ENCODE measurements around the gene BAIAP2L1.

DNA sequence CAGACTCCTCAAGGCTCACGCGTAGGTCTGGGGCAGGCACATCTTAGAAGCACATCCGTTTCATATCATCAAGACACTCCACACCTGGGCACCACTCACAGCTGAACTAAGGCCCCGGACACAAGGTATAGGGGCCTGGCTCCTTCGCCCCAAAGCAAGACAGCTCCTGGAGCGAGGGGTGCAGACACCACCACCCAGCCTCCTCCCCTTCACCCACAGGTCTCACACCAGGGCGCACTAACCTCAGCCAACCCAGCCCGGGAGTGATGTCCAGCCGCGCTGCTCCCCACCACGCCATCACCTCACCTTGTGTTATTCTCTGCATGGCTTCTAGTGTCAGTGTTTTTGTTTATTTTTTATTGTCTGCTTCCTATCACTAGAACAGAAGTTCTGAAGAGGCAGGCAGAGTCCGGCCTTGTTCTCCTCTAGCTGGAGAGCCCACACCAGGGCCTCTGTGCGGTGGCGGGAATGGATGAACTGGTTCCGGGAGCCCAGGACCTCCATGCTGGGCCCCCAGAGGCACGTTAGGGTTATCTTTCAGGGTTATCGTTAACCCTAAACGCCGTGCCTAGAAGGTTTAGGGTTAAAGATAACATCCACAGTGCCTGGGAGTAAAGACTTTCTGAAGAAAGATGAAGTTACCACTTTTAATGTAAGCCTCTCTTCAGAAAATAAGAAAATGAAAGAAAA, 97.6 kb downstream of the BAIAP2L1 start:
- TF ChIP-seq TAF1 (IDR thresholded peaks at IDR 0.05; ENCODE audit: borderline replicate concordance, low read depth, low read length): no peak
- no peak for TF ChIP-seq POLR2A (IDR thresholded peaks at IDR 0.05; ENCODE audit: low read depth, low read length)
